Suprapubic skin (tissue), 4 donors: ENCODE measurements around the gene TMEM175. TPM values are rescaled to one million over a fixed set of nuclear protein-coding genes. Genes with fewer than 3 reads are reported as not detected.

Experiments used
- DNase-seq, 2 donors: peaks; one replicate each; pipeline ENCODE4 v3.0.0-alpha.2; 2019; ENCODE audit warnings: low spot score in 2 of 2
- H3K27ac ChIP-seq: fragments of 200-600 bp; sonication (generic); one replicate; pipeline ENCODE4 v1.5.1; 2019
- H3K27me3 ChIP-seq: fragments of 200-600 bp; sonication (generic); one replicate; pipeline ENCODE4 v1.5.1; 2019
- H3K36me3 ChIP-seq: fragments of 200-600 bp; sonication (generic); one replicate; pipeline ENCODE4 v1.5.1; 2019
- H3K4me1 ChIP-seq: fragments of 200-600 bp; sonication (generic); one replicate; pipeline ENCODE4 v1.5.1; 2019
- H3K4me3 ChIP-seq: fragments of 200-600 bp; sonication (generic); one replicate; pipeline ENCODE4 v1.5.1; 2019; ENCODE audit warnings: mild to moderate bottlenecking
- H3K9me3 ChIP-seq: fragments of 200-600 bp; sonication (generic); one replicate; pipeline ENCODE4 v1.5.1; 2019
- CTCF ChIP-seq, 2 donors: fragments of 200-600 bp in 1 of 2; fragments of 450-650 bp in 1 of 2; sonication (generic) in 1 of 2; IDR thresholded peaks; one replicate each; pipeline ENCODE4 v1.5.1; 2016 to 2019; ENCODE audit warnings: antibody characterized with exemption in 2 of 2, mild to moderate bottlenecking in 1 of 2, moderate library complexity in 1 of 2
- EP300 ChIP-seq: sonication (generic); formaldehyde crosslinking; IDR thresholded peaks from one replicate; pipeline ENCODE4 v1.6.1; 2017; ENCODE audit warnings: antibody characterized with exemption
- POLR2A ChIP-seq, 2 donors: fragments of 450-650 bp; IDR thresholded peaks; one replicate each; pipeline ENCODE4 v1.6.1; 2017; ENCODE audit warnings: antibody characterized with exemption in 2 of 2, mild to moderate bottlenecking in 2 of 2, moderate library complexity in 2 of 2
- POLR2AphosphoS5 ChIP-seq, 3 donors: sonication (generic); formaldehyde crosslinking; IDR thresholded peaks; one replicate each; pipeline ENCODE4 v1.6.1; 2017; ENCODE audit warnings: antibody characterized with exemption in 3 of 3
- WGBS: methylation state at CpG from one replicate; pipeline ENCODE4 v1.1.5; 2018; 5-methylcytosine and 5-hydroxymethylcytosine counted together
- total RNA-seq, 4 donors: library from RNA; depleted of rRNA; stranded (reverse); fragments of >200 nt; gene quantifications; one replicate each; pipeline ENCODE4 v1.1.0, GENCODE V29; 2016

The TMEM175 gene
- total RNA-seq, 4 donors from 2014 or later = 41.1 to 98.3 (median 65.3) TPM

GRCh38 chr4:896216-896615, 36.0 kb upstream of the TMEM175 start:
- H3K27ac ChIP-seq = no peak overlapping the region
- H3K36me3 ChIP-seq = peaks cover 82% of the 10 kb centered on the region
- no peaks in the 10 kb centered on the region for H3K27me3 ChIP-seq
- no peaks in the 10 kb centered on the region for H3K9me3 ChIP-seq
- TF ChIP-seq EP300 = no peak
- no peak for TF ChIP-seq CTCF (IDR thresholded peaks at IDR 0.05)
- TF ChIP-seq POLR2AphosphoS5 (IDR thresholded peaks at IDR 0.05) = no peak
- TF ChIP-seq POLR2A (IDR thresholded peaks at IDR 0.05) = no peak
- WGBS = 91% methylated on average over 13 of the region's 13 CpGs
- DNase-seq = no peak
- H3K4me1 ChIP-seq = no peaks in the 10 kb centered on the region
- no peak overlapping the region for H3K4me3 ChIP-seq

GRCh38 chr4:896630-897029, 35.6 kb upstream of the TMEM175 start:
- peaks cover 85% of the 10 kb centered on the region for H3K36me3 ChIP-seq
- 84% methylated on average over 13 of the region's 20 CpGs for WGBS
- DNase-seq = no peak
- H3K4me3 ChIP-seq = no peak overlapping the region
- TF ChIP-seq EP300 = no peak
- no peak for TF ChIP-seq POLR2AphosphoS5 (IDR thresholded peaks at IDR 0.05)
- TF ChIP-seq CTCF (IDR thresholded peaks at IDR 0.05) = no peak
- no peak for TF ChIP-seq POLR2A (IDR thresholded peaks at IDR 0.05)
- no peaks in the 10 kb centered on the region for H3K9me3 ChIP-seq
- H3K4me1 ChIP-seq = no peaks in the 10 kb centered on the region
- no peaks in the 10 kb centered on the region for H3K27me3 ChIP-seq
- H3K27ac ChIP-seq = no peak overlapping the region

GRCh38 chr4:898123-898522, 34.1 kb upstream of the TMEM175 start:
- TF ChIP-seq CTCF (IDR thresholded peaks at IDR 0.05) = no peak
- TF ChIP-seq EP300 = no peak
- no peak for TF ChIP-seq POLR2A (IDR thresholded peaks at IDR 0.05)
- TF ChIP-seq POLR2AphosphoS5 (IDR thresholded peaks at IDR 0.05) = no peak
- Histone ChIP-seq H3K4me3 (no peak overlapping the region), H3K27me3 (no peaks in the 10 kb centered on the region), H3K9me3 (no peaks in the 10 kb centered on the region), H3K36me3 (peaks cover 76% of the 10 kb centered on the region), H3K4me1 (no peaks in the 10 kb centered on the region), H3K27ac (no peak overlapping the region)
- WGBS = 93% methylated on average over 15 of the region's 15 CpGs
- no peak for DNase-seq

GRCh38 chr4:898869-899555, 33.2 kb upstream of the TMEM175 start:
- 93% methylated on average over 23 of the region's 27 CpGs for WGBS
- Histone ChIP-seq H3K27ac (no peak overlapping the region), H3K9me3 (no peaks in the 10 kb centered on the region), H3K4me3 (no peak overlapping the region), H3K4me1 (no peaks in the 10 kb centered on the region), H3K27me3 (no peaks in the 10 kb centered on the region), H3K36me3 (peaks cover 76% of the 10 kb centered on the region)
- no peak for DNase-seq
- no peak for TF ChIP-seq POLR2AphosphoS5 (IDR thresholded peaks at IDR 0.05)
- TF ChIP-seq CTCF (IDR thresholded peaks at IDR 0.05) = no peak
- TF ChIP-seq EP300 = no peak
- TF ChIP-seq POLR2A (IDR thresholded peaks at IDR 0.05) = no peak

GRCh38 chr4:899556-899906, 32.7 kb upstream of the TMEM175 start:
- WGBS = 95% methylated on average over 11 of the region's 12 CpGs
- peaks cover 76% of the 10 kb centered on the region for H3K36me3 ChIP-seq
- TF ChIP-seq CTCF (IDR thresholded peaks at IDR 0.05) (no peak), EP300 (no peak)
- no peak for DNase-seq
- no peak overlapping the region for H3K27ac ChIP-seq
- H3K4me1 ChIP-seq = no peaks in the 10 kb centered on the region
- no peaks in the 10 kb centered on the region for H3K27me3 ChIP-seq
- H3K9me3 ChIP-seq = no peaks in the 10 kb centered on the region
- H3K4me3 ChIP-seq = no peak overlapping the region
